GM19397 (cell line): Measurements from ENCODE around the gene PKHD1.

Experiments
- ATAC-seq: cut with Tn5 transposase; IDR thresholded peaks from one replicate; pipeline ENCODE4 v1.9.1; 2021; ENCODE audit warnings: mild to moderate bottlenecking, moderate library complexity; ENCODE audit not compliant: unreplicated experiment

PKHD1 gene

DNA sequence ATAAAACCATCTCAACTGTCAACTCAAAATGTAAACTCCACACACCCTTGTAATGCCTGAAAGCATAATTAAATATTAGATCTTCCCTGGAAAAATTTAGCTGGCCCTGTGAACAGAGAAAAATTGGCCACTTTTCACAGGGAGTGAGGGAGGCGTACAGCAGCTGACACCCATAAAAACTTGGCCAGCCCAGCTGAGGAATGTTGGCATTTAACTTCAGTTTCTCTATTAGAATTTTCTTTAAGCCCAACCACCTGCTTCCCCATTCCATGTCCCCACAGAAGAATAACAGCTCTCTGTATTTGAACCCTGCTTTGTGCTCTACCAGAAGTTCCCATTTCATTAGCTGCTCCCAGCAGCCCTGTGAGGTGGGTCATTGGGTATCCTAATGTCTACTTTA is 41.0 kb downstream of the PKHD1 start:
- ATAC-seq = no peak

DNA sequence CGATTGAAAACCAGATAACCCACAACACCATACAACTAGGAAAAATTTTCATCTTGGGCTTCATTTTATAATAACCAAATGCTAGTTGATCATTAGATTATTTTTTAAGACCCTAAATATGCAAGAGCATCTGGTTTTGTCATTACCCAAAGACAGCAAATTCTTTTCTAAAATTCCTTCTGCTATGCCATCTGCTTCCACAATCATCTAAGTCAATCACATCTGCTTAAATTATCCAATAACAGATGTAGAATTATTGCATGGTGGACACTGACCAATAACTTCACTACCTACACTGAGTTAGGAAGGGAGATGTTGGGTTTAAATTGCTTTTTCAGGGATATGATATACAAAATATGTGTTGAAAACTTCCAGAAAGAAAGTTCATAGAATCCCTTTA is 41.9 kb downstream of the PKHD1 start:
- no peak for ATAC-seq

DNA sequence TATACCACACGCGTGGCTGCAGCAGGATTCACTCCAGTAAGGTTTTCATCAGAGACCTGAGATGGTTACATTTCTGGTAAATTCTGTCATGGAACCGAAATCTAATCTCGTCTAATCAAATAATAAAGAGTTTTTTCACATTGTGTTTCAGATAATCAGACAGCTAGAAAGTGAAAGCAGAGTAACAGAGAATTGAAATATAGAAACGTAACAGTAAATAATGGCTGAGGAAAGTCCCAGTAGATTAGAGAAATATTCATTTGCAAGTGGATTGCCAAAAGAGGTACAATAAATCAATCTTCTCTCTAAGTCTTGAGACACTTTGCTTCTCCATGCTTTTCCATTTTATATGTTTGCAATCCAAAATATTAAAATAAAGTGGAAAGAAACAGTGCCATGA is 42.4 kb downstream of the PKHD1 start:
- no peak for ATAC-seq

DNA sequence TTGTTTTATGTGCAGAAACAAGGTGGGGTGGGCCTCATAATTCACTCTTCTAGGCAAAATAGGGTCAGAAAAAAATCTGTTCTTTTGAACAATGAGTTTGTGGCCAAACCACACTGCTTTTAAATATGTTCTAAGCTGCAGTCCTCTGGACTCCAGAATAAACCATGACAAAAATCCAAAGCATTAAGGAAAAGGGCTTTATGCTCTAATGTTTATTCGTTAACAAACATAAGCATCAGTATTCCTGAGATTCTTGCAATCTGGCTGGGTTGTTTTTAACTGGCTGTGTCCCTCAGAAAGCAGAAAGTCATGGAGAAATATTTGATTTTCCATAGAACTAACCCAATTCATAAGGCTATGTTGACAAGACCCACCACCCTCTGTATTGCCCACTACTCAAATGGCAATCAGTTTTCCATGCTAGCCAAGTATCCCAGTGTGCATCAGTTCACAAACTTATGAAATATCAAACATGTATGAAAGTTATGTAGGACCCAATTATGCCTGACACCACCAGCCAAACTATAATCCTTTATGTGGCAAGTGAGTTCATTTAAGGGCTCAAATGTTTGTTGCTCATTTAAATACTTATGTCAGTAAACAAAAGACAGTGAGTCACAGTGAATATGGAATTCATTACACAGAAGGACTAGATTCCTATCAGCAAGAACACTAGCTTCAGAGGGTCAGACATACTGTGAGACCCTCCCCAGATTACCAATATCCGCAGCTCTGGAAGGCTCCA is 45.1 kb downstream of the PKHD1 start:
- no peak for ATAC-seq

DNA sequence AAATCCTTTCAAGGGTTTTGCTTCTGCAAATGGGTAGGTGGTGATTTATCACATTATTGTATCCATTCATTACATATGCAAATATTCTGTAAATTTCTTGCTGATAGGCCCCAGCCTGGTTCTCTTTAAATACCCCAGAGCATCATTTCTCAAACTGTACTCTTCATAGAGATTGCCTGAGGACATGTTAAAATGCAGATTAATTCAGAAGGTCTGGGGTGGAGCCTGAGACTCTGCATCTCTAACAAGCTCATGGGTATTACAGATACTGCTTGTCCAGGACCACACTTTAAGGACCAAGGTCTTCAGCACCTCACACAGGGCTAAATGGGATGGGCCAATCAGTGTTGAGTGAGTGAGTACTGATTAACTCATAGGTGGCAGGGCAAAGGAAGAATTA is 46.3 kb downstream of the PKHD1 start:
- ATAC-seq = no peak

DNA sequence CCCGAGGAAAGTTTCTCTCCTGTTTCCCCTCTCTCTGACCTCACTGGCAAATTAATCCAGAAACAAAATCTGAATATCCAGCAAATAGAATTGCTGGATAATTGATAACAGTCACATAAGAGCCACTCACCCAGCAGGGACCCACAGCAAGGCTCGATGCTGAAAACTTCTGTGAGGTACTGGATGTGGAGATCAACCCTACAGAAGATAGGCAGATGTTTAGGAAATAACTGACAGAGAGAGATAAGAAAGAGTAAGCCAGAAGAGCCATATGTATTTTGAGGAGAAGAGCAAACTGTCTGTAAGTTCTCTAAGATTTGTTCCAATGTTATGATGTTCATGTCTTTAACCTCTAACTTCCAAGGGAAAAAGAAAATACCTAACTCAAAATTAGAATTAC is 59.7 kb downstream of the PKHD1 start:
- ATAC-seq = no peak

DNA sequence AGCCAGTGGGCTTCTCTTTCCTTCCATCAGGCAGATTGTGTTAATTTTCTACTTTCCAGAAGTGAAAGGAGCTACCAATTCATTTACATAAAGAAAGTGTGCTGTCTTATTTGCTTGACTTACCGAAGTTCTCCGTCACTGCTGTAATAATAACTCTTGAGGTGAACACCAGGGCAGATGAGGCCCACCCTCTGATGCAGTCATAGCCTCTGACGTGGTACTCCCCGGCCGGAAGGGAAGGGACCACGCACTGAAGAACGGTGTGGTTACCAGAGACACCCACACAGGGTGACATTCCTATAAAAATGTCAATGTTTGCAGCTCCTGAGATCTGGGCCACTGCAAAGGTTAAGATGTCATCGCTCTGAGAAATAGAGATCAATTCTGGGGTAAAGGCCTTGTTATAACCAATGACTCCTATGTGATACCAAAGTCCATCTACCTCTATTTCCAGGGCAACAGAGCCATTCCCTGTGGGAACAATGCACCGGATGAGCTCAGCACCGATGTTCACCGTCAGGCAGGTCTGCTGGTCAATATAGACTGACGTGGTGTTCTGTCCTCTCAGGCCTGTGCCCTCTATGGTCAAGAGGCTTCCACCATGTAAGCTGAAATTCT is 62.9 kb downstream of the PKHD1 start:
- ATAC-seq = no peak

DNA sequence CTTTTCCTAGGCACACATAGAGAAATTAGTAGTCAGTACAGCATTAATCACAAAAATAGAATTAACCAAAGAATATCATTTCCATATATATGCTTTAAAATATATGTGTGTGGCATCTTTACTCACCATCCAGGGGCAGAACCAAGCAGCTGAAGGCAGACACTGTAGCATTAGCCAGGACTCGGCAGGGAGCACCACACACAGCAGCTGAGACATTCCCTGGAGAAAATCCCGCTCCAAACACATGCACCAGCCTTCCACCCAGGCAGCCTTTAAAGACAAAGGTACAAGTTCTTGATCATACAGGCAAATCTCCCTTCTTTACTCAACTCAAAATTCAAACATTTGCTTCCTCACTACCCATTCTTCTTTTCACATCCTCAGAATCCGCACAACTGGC is 64.7 kb downstream of the PKHD1 start:
- no peak for ATAC-seq

DNA sequence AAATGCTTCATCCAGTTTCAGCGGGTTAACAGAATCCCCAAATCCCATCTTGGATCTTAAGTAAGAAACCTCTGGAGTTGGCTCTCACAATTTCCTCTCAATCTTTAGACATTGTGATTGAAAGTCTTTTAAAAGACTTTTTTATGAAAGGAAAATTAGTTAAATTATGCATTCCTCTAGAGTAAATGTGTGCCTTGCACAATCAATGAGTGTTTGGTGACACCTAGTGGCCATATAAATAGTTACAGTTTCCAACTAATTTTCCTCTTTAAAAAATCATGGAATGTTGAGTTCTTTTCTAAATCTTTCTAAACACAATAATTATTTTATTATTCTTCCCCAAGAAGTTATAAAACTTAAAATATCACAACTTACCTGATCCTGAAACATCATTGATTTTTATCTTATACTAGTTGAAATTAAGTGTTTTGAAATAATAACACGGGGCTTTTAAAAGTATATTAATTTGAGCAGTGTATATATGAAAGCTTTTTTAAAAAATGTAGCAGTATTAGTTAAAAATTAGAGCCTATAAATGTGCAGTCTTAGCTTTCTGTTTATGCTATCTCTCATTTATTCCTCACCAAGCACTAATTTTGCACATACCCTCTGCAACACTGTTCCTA is 66.4 kb downstream of the PKHD1 start:
- ATAC-seq = no peak

DNA sequence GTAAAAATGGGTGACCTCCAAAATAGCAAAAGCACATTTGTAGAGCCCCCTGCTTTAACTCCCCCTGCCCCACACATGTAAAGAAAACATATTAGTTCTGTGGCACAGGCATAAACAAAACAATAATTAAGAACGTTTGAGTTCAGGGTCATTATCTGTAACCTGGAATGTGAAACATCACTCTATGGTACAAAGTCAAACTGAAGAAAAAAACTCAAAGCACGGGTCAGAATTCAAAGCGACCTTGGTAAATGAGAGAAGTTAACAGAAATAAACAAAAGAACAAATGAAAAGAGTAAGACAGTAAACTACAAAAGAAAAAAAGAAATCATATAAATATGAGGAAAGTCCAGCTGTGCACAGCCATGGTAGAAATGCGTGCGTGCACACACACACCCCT is 67.5 kb downstream of the PKHD1 start:
- no peak for ATAC-seq

DNA sequence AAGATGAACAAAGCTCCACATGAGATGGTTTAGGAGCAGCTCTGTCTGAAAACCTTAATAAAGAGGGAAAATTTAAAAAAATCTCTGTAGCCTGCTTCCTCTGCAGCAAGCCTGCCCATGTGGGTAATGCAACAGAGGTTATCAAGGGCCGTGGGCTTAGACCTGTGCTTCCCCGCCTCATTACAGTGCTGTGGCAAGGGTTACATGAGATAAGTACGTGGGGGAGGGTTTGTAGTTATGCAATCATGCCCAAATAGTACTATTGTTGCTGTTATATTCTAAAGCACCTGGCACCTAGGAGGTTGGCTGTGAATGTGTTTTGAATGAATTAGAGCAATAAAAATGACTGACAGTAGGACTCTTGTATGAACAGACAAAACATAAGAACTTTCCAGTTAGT is 68.3 kb downstream of the PKHD1 start:
- no peak for ATAC-seq

DNA sequence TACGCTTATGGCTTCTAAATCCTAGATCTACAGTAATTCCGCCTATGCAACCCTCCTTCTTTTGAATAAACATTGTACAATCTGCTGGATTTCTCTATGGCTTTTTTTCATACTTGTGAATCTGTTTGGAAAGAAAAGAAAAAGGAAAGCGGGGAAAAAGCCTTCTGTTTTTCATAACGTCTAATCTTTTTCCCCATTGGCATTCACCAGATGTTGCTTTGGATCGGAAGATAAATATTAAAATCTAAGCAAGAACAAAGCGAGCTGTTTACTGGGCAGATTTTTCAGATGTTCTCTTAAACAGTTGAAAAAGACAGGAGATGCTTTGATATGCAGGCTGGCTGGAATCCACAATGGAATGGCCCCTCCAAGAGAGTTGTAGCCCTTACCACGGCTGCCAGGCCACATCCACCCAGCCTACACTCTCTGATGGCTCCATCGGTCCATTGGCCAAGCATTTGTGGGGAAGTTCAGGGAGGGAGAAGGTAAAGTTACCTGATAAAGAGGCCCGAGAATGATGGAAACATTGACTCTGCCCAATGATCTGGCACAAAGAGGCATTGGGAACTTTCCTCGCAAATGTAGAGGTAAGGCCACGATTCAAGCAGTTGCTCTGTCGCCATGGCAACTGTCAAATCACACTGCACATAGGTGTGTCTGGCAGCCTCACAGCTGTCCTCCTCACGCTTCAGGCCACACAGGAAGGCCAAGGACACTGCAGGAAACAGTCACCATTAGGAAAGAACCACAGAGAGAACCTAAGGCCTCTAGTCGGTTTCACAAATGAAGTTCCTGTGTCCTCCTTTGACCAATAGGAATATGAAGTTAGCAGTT is 70.3 kb downstream of the PKHD1 start:
- no peak for ATAC-seq

DNA sequence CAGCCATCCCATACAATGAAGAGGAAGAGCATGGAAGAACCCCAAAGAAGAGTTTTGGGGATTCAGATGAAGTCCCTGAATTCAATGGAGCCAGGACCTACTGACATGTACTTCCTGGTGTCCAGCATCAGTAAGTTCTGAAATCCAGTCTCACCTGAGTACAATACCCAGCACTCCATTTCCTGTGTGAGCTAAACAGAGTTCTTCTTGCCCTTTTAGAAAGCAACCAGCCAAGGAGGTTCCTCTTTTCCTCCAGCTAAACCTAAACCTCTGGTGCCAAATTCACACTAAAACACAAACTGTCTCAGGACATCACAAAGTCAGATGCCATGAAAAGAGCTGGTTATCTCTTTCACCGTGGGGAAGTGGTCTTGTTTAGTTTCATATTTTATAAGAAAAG is 71.5 kb downstream of the PKHD1 start:
- ATAC-seq = no peak

DNA sequence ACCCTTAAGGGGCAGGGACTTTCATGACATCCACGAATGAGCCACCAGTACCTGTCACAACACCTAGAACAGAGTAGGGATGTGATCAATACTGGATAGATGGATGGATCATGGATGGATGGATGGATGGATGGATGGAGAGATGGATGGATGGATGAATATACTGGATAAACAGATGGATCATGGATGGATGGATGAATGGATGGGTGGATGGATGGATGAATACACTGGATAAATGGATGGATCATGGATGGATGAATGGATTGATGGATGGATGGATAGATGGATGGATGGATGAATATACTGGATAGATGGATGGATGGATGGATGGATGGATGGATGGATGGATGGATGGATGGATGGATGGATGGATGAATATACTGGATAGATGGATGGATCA is 73.0 kb downstream of the PKHD1 start:
- ATAC-seq = no peak

DNA sequence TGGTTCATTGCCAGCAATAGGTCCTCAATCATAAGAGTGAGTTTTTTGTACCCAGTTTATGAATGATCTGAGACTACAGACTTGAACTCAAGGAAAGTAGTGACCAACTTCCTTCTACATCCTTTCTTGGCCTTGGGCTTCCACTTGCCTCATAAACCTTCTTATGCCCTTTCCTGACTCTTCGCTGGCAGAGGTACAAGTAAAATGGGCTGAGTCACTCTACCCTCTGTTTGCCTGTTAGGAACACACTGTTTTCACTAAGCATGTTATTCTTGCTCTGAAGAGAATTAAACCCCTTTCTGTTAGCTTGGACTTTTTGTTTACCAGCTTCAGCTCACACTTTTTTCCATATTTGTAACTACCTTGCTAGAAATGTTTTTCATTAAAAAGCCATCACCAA is 74.4 kb downstream of the PKHD1 start:
- ATAC-seq = no peak

DNA sequence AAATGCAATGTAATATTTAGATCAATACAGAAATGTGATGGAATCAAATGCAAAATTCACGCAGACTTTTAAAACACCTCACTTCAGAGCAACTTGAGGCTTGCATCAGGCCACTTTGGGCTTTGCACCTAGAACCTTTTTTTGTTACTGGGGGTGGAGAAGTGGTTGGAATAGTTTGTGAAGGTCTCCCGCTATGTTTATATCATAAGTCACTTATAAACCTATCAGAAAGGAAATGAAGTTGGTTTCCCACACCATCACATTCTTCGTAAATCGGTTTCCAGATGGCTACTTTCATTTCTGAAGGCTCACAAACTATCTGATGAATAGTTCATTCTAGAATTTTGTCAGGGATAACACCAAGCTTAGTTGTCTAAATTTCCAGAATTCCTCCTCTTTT is 74.8 kb downstream of the PKHD1 start:
- ATAC-seq = no peak

DNA sequence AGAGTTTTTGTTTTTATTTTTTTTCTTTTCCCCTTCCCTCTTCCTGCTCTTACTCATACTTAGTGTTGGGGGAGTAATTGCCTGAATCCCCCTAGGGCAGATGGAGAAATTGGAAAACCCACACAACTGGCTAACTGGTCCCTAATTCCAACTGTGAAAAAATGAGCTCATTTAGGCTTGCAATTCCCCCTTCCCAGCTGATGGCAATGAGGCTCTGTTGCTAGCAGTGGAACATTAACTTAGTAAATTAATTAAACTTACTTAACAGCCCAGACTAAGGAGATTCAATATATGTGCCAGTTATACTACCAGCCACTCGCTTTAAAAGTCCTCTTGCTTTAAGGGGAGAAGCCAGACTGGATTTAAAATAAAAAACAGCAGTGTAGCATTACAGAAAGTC is 76.6 kb downstream of the PKHD1 start:
- ATAC-seq = no peak

DNA sequence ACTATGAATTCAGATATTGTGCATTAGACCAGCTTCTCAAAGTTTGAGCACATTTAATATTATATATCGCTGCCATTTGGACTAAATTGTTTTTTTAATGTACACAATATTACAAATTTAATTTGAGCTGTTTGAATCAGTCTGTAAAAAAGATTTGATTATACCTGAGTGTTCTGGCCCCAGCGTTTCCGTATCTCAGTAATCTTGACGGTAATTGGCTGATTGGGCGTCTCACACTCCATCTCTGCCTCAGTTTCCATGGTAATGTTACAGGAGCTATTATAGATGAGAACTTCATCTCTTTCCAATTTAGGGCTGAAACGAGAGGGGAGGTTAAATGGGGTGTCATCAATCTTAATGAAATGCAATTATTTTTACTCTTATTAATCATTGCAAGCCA is 77.3 kb downstream of the PKHD1 start:
- ATAC-seq = no peak

DNA sequence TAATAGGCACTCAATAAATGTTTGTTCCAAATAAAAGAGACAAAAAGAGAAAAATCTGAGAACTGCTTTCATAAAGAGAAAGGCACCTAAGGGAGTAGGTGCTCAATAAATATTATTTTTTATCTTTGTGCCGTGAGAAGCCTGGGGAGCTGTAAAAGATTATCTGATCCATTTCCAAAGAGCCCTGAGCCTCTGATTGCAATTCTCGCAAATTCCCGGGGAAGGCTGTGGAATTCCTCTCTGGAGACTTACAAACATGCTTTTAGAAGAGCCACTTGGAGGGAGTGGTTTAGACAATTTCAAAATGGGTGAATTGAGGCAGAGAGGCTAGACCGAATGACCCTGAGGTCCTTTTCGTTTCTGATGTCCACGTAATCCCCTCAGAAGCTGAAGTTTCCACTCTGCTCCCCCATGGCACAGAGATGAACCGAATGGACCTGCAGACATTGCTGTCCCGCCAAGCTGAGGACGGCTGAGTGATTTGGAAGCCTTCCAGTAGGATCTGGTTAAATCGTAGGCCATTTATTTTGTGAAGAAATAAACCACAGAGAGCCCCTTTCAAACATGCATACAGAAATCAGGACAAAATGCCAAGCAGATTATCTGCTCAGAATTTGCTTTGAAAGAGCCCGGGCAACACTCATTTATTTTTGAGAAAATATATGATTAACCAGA is 77.8 kb downstream of the PKHD1 start:
- ATAC-seq = no peak

DNA sequence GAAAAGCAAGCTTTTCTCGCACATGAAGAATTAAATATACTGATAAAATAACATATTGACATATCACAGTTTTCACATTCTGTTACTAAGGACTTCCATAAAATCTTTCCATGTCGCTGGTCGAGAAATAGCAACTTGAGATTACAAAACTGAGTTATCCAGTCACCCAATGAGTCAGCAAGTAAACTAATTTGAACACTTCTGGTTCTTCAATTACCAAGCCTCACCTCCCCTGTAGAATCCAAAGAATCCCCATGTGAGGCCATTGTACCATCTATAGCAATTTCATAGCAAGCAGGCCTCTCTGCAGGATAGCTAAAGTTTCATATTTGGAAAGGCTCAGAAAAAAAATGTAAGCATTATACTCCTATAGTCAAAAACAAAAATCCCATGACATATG is 87.3 kb downstream of the PKHD1 start:
- ATAC-seq = no peak

DNA sequence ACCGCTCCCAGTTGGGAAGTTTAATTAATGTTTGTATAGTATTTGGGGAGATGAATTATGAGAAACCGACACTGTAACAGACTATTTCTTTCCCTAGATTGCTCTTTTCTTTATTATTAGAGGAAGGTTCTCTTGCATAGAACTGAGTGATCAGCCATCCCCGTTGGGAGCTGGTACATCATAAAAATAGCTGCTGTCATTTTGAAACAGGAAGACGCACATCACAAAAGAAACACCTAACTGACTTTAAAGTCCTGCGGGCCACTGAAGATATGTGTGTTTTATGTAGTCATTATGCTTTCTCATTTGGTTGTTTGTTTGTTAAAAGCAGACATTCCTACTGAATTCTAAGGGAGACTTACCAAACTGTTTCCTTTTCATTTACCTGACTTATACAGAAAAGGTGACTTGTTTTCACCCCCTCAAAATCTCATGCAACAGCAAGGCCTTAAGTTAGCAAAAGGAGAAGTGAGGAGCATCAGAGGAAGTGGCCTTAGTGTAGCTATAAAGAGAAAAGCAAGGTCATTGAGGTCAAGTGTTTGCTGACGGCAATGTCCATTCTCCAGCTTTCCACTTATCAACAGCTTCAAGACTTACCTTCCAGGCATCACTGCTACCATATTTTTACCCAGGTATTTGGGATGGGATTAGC is 91.0 kb downstream of the PKHD1 start:
- ATAC-seq = peak; percentile 93
